K562 (cell line): ENCODE data around the gene CDC45. TPM values are rescaled to one million over a fixed set of nuclear protein-coding genes. Genes with fewer than 3 reads are reported as not detected.

Experiments used
- ATF4 ChIP-seq: fragments of 450-650 bp; formaldehyde crosslinking; IDR thresholded peaks from 2 replicates; pipeline ENCODE4 v1.4.0; 2022; ENCODE audit warnings: mild to moderate bottlenecking, moderate library complexity
- E2F4 ChIP-seq: sonication (generic); formaldehyde crosslinking; IDR thresholded peaks from 2 replicates; pipeline ENCODE4 v1.8.0; 2022; ENCODE audit warnings: mild to moderate bottlenecking, low read depth, missing genetic modification reagents
- ETV6 ChIP-seq, 3 experiments: fragments of 150-350 bp in 1 of 3; sonication (generic) in 1 of 3; formaldehyde crosslinking in 1 of 3; IDR thresholded peaks; 2 replicates each; pipeline versions ENCODE4 v1.6.1 to v1.8.0; 2014 to 2022; ENCODE audit warnings: borderline replicate concordance in 2 of 3, low read depth in 2 of 3, antibody characterized with exemption in 1 of 3, low read length in 1 of 3, mild to moderate bottlenecking in 1 of 3, missing genetic modification reagents in 1 of 3
- FOXJ2 ChIP-seq: fragments of 200-800 bp; sonication (Bioruptor generic); IDR thresholded peaks from 2 replicates; pipeline ENCODE4 v1.6.1; 2016; ENCODE audit warnings: missing genetic modification characterization, missing compliant biosample characterization
- FOXK1 ChIP-seq: sonication (generic); formaldehyde crosslinking; IDR thresholded peaks from 2 replicates; pipeline ENCODE4 v1.8.0; 2022; ENCODE audit warnings: missing genetic modification reagents, mild to moderate bottlenecking, borderline replicate concordance
- ILF3 ChIP-seq: fragments of 450-650 bp; IDR thresholded peaks from 2 replicates; pipeline ENCODE4 v1.6.1; 2018; ENCODE audit warnings: antibody characterized with exemption, mild to moderate bottlenecking, moderate library complexity, borderline replicate concordance
- KLF1 ChIP-seq: fragments of 450-650 bp; IDR thresholded peaks from 2 replicates; pipeline ENCODE4 v1.6.1; 2016; ENCODE audit warnings: missing genetic modification characterization, missing compliant biosample characterization
- KLF16 ChIP-seq: IDR thresholded peaks from 2 replicates; pipeline ENCODE4 v1.6.1; 2016; ENCODE audit warnings: antibody characterized with exemption
- MAX ChIP-seq: sonication (generic); formaldehyde crosslinking; IDR thresholded peaks from 2 replicates; pipeline ENCODE4 v1.9.0; 2022; ENCODE audit warnings: mild to moderate bottlenecking, missing genetic modification reagents
- NFIX ChIP-seq: fragments of 250-450 bp; sonication (Bioruptor Pico); IDR thresholded peaks from 2 replicates; pipeline ENCODE4 v1.4.0; 2020; ENCODE audit warnings: low read depth, mild to moderate bottlenecking, moderate library complexity
- NUFIP1 ChIP-seq: fragments of 450-650 bp; IDR thresholded peaks from 2 replicates; pipeline ENCODE4 v1.6.1; 2018; ENCODE audit not compliant: partially characterized antibody
- RBM15 ChIP-seq: fragments of 200-400 bp; formaldehyde crosslinking; IDR thresholded peaks from 2 replicates; pipeline ENCODE4 v1.6.1; 2018; ENCODE audit warnings: mild to moderate bottlenecking, low read length, moderate library complexity; ENCODE audit not compliant: insufficient read depth
- SP2 ChIP-seq: IDR thresholded peaks from 2 replicates; pipeline ENCODE4 v1.6.1; 2011; ENCODE audit warnings: mild to moderate bottlenecking, low read depth, low read length, moderate library complexity; ENCODE audit not compliant: poor library complexity, severe bottlenecking; ENCODE audit errors: extremely low read depth
- TCF7 ChIP-seq: sonication (generic); IDR thresholded peaks from 2 replicates; pipeline ENCODE4 v1.6.1; 2016; ENCODE audit warnings: antibody characterized with exemption, borderline replicate concordance
- TRIM28 ChIP-seq: fragments of 450-650 bp; IDR thresholded peaks from 2 replicates; pipeline ENCODE4 v1.6.1; 2017
- ZC3H11A ChIP-seq: IDR thresholded peaks from 2 replicates; pipeline ENCODE4 v1.6.1; 2012; ENCODE audit warnings: low read depth, low read length, improper control_type of control experiment
- ZNF140 ChIP-seq: fragments of 250-450 bp; sonication (Bioruptor Pico); IDR thresholded peaks from 2 replicates; pipeline ENCODE4 v1.8.0; 2021; ENCODE audit warnings: moderate library complexity, mild to moderate bottlenecking, inconsistent platforms
- ZNF239 ChIP-seq: fragments of 250-450 bp; sonication (Bioruptor Pico); IDR thresholded peaks from 2 replicates; pipeline ENCODE4 v1.4.0; 2020; ENCODE audit warnings: mild to moderate bottlenecking
- polyA plus RNA-seq, 8 experiments: library from polyadenylated mRNA; depleted of rRNA in 4 of 8; stranded (reverse) in 5 of 8; unstranded in 3 of 8; fragments of >200 nt; fragmentation: Nextera tagmentation in 2 of 8; fragmentation: Illumina TruSeq in 1 of 8; extraction: Ambion mirVana in 2 of 8; extraction: Trizol in 1 of 8; gene quantifications; 2 replicates each; pipeline versions ENCODE4 v1.2.1 to v1.2.3, GENCODE V29; 2011 to 2014; ENCODE audit warnings: inconsistent platforms in 1 of 8, missing spikeins in 1 of 8
- total RNA-seq, 7 experiments: library from RNA; depleted of rRNA in 6 of 7; stranded (reverse); fragments of >200 nt in 6 of 7; fragmentation: Illumina TruSeq in 2 of 7; extraction: Trizol in 2 of 7; gene quantifications; 2 replicates each; pipeline versions ENCODE4 v1.2.1 to v1.2.3, GENCODE V29; 2011 to 2021; ENCODE audit warnings: low replicate concordance in 1 of 7

Gene CDC45
- total and polyA plus RNA-seq, 9 of the 15 experiments (the other 6 are each of a cell fraction or from before 2014, with no cell fraction given): 251 to 580 (median 410) TPM

GRCh38 chr22:19431649-19432132, 48.0 kb upstream of the CDC45 start, which contains the start of gene HIRA (continued):
- no peak for TF ChIP-seq MAX
- no peak for TF ChIP-seq TRIM28
- TF ChIP-seq ZNF239 (CRISPR knock-in tag): peak; percentile 75
- TF ChIP-seq SP2: peak; percentile 19
- no peak for TF ChIP-seq ZNF140
- peak; percentile 84 for TF ChIP-seq ATF4 (CRISPR knock-in tag)
- no peak for TF ChIP-seq TCF7
- TF ChIP-seq ILF3: no peak
- peak; percentile 63; the same call in 1 of the 2 replicates for TF ChIP-seq RBM15
- TF ChIP-seq NFIX (CRISPR knock-in tag): no peak
- TF ChIP-seq ETV6 (IDR thresholded peaks at IDR 0.05; ENCODE audit: borderline replicate concordance in 1 of 2, low read depth in 2 of 2, low read length in 1 of 2): peak in 1 of 2 experiments; percentile 48; a peak in 1 of 4 replicates
- no peak for TF ChIP-seq ETV6 (CRISPR knock-in tag; IDR thresholded peaks at IDR 0.05; ENCODE audit: borderline replicate concordance)
- no peak for TF ChIP-seq FOXJ2
- no peak for TF ChIP-seq E2F4 (CRISPR knock-in tag)
- no peak for TF ChIP-seq FOXK1 (CRISPR knock-in tag)
- no peak for TF ChIP-seq KLF1
- no peak for TF ChIP-seq KLF16
- peak; percentile 98 for TF ChIP-seq ZC3H11A
- no peak for TF ChIP-seq NUFIP1
